GM18511 (cell line): ENCODE results near the gene GPR83.
"Not testable (repeated sequence)": the region's sequence is repeated elsewhere in the genome, so short reads cannot be mapped to it uniquely, and the experiment has no call there.

Experiments
- ATAC-seq: cut with Tn5 transposase; IDR thresholded peaks from one replicate; pipeline ENCODE4 v1.9.1; 2021; ENCODE audit warnings: mild to moderate bottlenecking, moderate library complexity; ENCODE audit not compliant: unreplicated experiment

The GPR83 gene

GRCh38 chr11:94400839-94401772 lies at the start of gene GPR83:
Gene GPR83, minus strand, starts transcription at chr11:94401419. Its CDS starts 172 bp downstream, at chr11:94401247.
- no peak for ATAC-seq

- ATAC-seq, result no peak
These were observed 48.8 kb upstream of the GPR83 start for GRCh38 chr11:94450048-94450447.

GRCh38 chr11:94449437-94449836 lies 48.2 kb upstream of the GPR83 start:
- ATAC-seq, result no peak

GRCh38 chr11:94449029-94449428 lies 47.8 kb upstream of the GPR83 start:
- ATAC-seq, result no peak

GRCh38 chr11:94447149-94447548 lies 45.9 kb upstream of the GPR83 start:
- no peak for ATAC-seq

- ATAC-seq, result no peak
These were observed 44.4 kb upstream of the GPR83 start for GRCh38 chr11:94445641-94446040.

- no peak for ATAC-seq
These were observed 31.8 kb upstream of the GPR83 start for GRCh38 chr11:94433049-94433448.

- ATAC-seq, result no peak
These were observed 23.4 kb upstream of the GPR83 start for GRCh38 chr11:94424662-94425061.

- no peak for ATAC-seq
These were observed 22.8 kb upstream of the GPR83 start for GRCh38 chr11:94424011-94424410.

GRCh38 chr11:94423507-94423906 lies 22.3 kb upstream of the GPR83 start:
- ATAC-seq, result no peak

GRCh38 chr11:94418123-94418765 lies 17.0 kb upstream of the GPR83 start:
- no peak for ATAC-seq

- ATAC-seq, result no peak
These were observed 16.3 kb upstream of the GPR83 start for GRCh38 chr11:94417386-94417987.

GRCh38 chr11:94405062-94405833 lies 4.0 kb upstream of the GPR83 start:
- ATAC-seq, result no peak

- no peak for ATAC-seq
These were observed 1.1 kb upstream of the GPR83 start for GRCh38 chr11:94402355-94402754.

- ATAC-seq, result no peak
These were observed 600 bp upstream of the GPR83 start for GRCh38 chr11:94401773-94402265.

- ATAC-seq, result no peak
These were observed 771 bp downstream of the GPR83 start for GRCh38 chr11:94400457-94400838.

GRCh38 chr11:94400050-94400449 lies 1.2 kb downstream of the GPR83 start:
- no peak for ATAC-seq

GRCh38 chr11:94398101-94398500 lies 3.1 kb downstream of the GPR83 start:
- ATAC-seq, result no peak

GRCh38 chr11:94396282-94396681 lies 4.9 kb downstream of the GPR83 start:
- no peak for ATAC-seq

- not testable (repeated sequence) for ATAC-seq
These were observed 9.3 kb downstream of the GPR83 start for GRCh38 chr11:94391937-94392336.

GRCh38 chr11:94379613-94380012 lies 21.6 kb downstream of the GPR83 start:
- no peak for ATAC-seq
